Activated naive CD4-positive, alpha-beta T cell treated with anti-CD3 and anti-CD28 coated beads for 36 hours (primary cell): ENCODE data around the gene MKI67. TPM values are rescaled to one million over a fixed set of nuclear protein-coding genes. Genes with fewer than 3 reads are reported as not detected.
"Not testable (repeated sequence)": the region's sequence is repeated elsewhere in the genome, so short reads cannot be mapped to it uniquely, and the experiment has no call there.

Source experiments
- CTCF ChIA-PET: fragments of 350-600 bp; sonication (Branson Sonifier 250); formaldehyde crosslinking; loops from one replicate; lab custom pipeline; 2021; ENCODE audit warnings: antibody characterized with exemption; lab: Charles Lee
- DNase-seq: peaks from one replicate; pipeline ENCODE4 v3.0.0-alpha.2; 2020
- H3K27ac Mint-ChIP-seq: one replicate; pipeline ENCODE4 v1.8.0; 2021; ENCODE audit warnings: mild to moderate bottlenecking, mixed read lengths
- H3K27me3 Mint-ChIP-seq: one replicate; pipeline ENCODE4 v1.8.0; 2021; ENCODE audit warnings: low read depth, mixed read lengths
- H3K36me3 Mint-ChIP-seq: one replicate; pipeline ENCODE4 v1.8.0; 2021; ENCODE audit warnings: low read depth, mixed read lengths
- H3K4me1 Mint-ChIP-seq: one replicate; pipeline ENCODE4 v1.8.0; 2021; ENCODE audit warnings: low read depth, mixed read lengths
- H3K4me3 Mint-ChIP-seq: one replicate; pipeline ENCODE4 v1.8.0; 2021; ENCODE audit warnings: mild to moderate bottlenecking, moderate library complexity, mixed read lengths
- H3K9me3 Mint-ChIP-seq: one replicate; pipeline ENCODE4 v1.8.0; 2021; ENCODE audit warnings: mixed read lengths
- intact Hi-C: fragments of 100-400 bp; cut with micrococcal nuclease; formaldehyde crosslinking; loops from one replicate; pipeline ENCODE4 v1.15.1; 2023
- total RNA-seq, 2 experiments: library from RNA; stranded (reverse); gene quantifications; one replicate each; pipeline ENCODE4 v1.2.3, GENCODE V29; 2021

The MKI67 gene
- total RNA-seq, 2 experiments from 2014 or later, result 266 to 273 TPM

DNA sequence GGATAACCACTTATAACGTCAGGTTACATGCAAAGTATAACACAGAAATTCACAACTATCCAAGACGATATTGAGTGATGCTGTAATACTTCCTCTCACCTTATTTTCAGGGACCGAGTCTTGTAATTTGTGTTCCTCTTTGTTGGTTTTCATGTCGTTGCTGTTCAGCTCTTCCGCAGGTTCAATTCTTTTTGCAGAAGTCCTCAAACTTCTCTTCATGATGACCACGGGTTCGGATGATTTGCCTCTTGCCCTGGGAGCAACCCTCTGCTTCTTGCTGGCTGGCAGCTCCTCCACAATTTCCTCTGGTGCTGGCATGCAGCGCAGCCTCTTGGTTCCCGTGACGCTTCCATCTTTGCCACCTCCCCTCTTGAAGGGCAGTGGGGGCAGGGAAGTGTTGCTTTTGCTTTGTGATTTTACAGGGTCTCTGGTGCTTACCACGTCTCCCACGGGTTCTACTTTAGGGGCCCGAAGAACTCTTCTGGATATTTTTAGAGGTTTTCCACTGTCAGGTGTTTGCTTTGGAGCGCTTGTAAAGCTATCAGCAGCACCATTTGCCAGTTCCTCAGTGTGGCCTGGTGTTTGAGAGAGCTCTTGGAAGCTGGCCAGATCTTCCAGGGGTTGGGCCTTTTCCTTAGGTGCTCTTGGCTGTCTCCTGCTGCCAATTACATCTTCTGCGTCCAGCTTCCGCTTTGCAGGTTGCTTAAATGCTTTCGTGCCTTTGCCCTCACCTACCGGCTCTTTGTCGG lies 23.6 kb downstream of the MKI67 start:
- peaks cover 17% of the 10 kb centered on the region for H3K4me1 Mint-ChIP-seq
- H3K36me3 Mint-ChIP-seq, result peaks cover 52% of the 10 kb centered on the region
- intact Hi-C loops, result no loop called here
- H3K27ac Mint-ChIP-seq, result no peak overlapping the region
- H3K27me3 Mint-ChIP-seq, result no peaks in the 10 kb centered on the region
- H3K9me3 Mint-ChIP-seq, result peaks cover 6% of the 10 kb centered on the region
- H3K4me3 Mint-ChIP-seq, result no peak overlapping the region
- DNase-seq, result no peak
- CTCF ChIA-PET, result interaction anchor here (0.5 to 1.5 kb wide), 3 partner anchors 10 to 387 kb away, joined by 3 read pairs; no protein-coding TSS in a partner anchor

DNA sequence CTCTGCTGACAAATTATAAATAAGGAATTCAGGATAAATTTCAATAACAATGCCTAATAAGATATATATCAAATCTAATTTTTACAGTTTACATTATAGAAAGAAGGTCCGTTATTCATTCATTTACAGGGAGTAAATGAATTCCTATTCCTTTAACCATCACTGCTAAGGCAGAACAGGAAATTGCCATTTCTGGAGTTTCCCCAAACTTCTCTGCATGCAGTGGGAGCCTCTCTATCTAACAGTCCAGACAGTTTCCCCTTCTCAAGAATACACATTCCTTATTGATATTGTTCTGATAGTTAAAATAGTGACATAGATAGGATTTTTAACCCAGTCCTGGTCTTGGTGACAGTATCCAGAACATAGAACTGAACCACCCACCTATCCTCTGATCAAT lies 24.3 kb downstream of the MKI67 start:
- Mint-ChIP-seq H3K9me3 (peaks cover 6% of the 10 kb centered on the region), H3K36me3 (peaks cover 54% of the 10 kb centered on the region), H3K4me3 (no peak overlapping the region), H3K4me1 (peaks cover 17% of the 10 kb centered on the region), H3K27ac (no peak overlapping the region), H3K27me3 (no peaks in the 10 kb centered on the region)
- intact Hi-C loops, result no loop called here
- CTCF ChIA-PET, result no interaction called here
- no peak for DNase-seq

DNA sequence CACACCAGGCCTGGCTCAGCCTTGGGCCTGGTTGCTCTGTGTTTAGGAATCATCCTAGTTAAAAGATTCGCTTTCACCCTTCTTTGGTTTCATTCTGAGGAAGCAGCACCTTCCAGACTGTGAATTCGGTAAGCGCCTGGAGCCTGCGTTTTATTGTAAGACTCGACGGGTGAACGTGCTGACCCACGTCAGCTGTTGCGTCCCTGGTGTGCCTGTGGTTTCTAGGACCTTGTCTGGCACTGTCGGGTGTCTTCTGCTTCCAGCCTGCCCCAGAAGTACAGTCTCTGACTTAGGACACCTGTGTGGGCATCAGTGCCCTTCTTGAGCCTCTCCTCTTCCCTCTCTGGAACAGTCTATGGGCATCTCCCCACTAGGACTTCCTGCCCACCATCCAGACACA lies 26.3 kb downstream of the MKI67 start:
- H3K27me3 Mint-ChIP-seq, result no peaks in the 10 kb centered on the region
- H3K36me3 Mint-ChIP-seq, result peaks cover 54% of the 10 kb centered on the region
- peaks cover 28% of the 10 kb centered on the region for H3K4me1 Mint-ChIP-seq
- intact Hi-C loops, result no loop called here
- DNase-seq, result no peak
- H3K27ac Mint-ChIP-seq, result no peak overlapping the region
- H3K9me3 Mint-ChIP-seq, result peaks cover 3% of the 10 kb centered on the region
- H3K4me3 Mint-ChIP-seq, result no peak overlapping the region
- CTCF ChIA-PET, result interaction anchor here (1.0 to 1.5 kb wide), 2 partner anchors 22 to 65 kb away, joined by 4 read pairs; no protein-coding TSS in a partner anchor

DNA sequence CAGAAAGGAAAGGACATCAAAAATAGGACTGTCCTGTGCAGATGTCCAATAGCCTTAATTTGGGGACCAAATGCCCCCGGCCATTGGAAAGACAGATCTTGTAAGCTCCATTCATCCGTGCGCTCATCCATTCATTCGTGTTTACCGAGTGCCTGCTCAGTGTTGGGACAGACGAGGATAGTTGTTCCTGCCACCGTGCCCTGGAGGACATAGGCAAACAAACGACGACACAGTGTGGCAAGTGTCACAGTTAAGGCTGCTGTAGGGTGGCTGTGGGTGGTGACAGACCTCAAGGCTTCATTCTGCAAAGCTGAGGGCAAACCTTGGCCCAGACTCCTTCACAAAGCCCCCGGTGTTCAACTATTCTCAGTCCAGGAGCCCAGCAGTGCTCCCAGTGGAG lies 27.6 kb downstream of the MKI67 start:
- H3K4me3 Mint-ChIP-seq, result no peak overlapping the region
- H3K9me3 Mint-ChIP-seq, result no peaks in the 10 kb centered on the region
- H3K27me3 Mint-ChIP-seq, result no peaks in the 10 kb centered on the region
- H3K36me3 Mint-ChIP-seq, result peaks cover 48% of the 10 kb centered on the region
- H3K4me1 Mint-ChIP-seq, result peaks cover 19% of the 10 kb centered on the region
- no peak for DNase-seq
- H3K27ac Mint-ChIP-seq, result no peak overlapping the region
- CTCF ChIA-PET, result no interaction called here
- intact Hi-C loops, result no loop called here

DNA sequence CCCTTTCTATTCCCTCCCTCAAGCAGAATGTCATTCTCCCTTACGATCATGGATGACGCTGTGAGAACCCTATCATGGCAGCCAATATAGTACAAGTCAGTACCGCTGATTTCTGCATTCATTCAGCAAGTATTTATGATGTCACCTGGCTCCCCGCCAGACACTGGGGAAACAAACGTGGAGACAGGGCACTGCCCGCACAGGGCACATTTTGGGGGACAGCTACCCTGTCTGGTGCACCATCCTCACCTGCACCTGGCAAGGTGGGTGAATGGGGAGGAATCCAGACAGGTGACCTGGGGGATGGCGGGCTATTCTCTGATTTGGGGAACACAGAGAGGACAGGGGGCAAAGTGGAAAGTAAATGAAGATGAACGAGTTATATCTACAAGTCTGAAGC lies 28.4 kb downstream of the MKI67 start:
- intact Hi-C loops, result no loop called here

DNA sequence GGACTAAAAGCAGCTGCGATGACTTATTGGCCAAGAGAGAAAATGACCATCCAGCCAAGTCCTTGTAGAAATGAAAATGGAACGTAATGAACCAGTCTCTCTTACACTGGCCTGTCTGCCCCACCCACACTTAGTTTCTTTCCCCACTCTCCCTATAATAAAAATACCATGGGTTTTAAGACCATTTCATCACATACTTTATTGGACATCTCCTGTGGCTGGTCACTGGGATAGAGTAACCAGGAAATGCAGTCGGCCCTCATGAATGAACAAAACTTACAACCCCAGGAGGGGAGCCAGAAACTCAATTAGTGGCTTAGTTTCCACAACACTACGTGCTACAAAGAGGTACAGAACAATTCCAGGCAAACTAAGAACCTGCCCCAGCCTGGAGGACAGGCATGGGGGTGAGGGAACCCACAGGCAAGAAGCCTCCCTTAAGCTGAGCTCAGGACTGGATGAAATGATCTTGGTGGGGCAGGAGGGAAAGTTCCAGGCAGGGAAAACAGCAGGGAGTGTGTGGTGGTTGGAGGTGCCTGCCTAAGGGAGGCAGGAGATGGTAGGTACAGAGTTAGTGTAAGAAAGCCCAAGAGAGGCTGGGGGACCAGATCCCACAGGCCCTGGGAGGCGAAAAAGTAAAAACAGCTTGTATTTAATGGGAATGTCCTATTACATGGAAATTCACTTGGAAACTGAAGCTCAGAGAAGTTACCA lies 29.6 kb downstream of the MKI67 start:
- CTCF ChIA-PET, result no interaction called here
- H3K27ac Mint-ChIP-seq, result no peak overlapping the region
- intact Hi-C loops, result no loop called here
- no peak overlapping the region for H3K4me3 Mint-ChIP-seq
- H3K4me1 Mint-ChIP-seq, result peaks cover 12% of the 10 kb centered on the region
- no peaks in the 10 kb centered on the region for H3K27me3 Mint-ChIP-seq
- no peaks in the 10 kb centered on the region for H3K9me3 Mint-ChIP-seq
- peaks cover 36% of the 10 kb centered on the region for H3K36me3 Mint-ChIP-seq
- DNase-seq, result no peak

More for the DNA sequence above, 28.4 kb downstream of the MKI67 start:
- CTCF ChIA-PET, result no interaction called here
- H3K4me1 Mint-ChIP-seq, result peaks cover 12% of the 10 kb centered on the region
- DNase-seq, result no peak
- H3K4me3 Mint-ChIP-seq, result no peak overlapping the region
- H3K36me3 Mint-ChIP-seq, result peaks cover 40% of the 10 kb centered on the region
- H3K9me3 Mint-ChIP-seq, result no peaks in the 10 kb centered on the region
- no peaks in the 10 kb centered on the region for H3K27me3 Mint-ChIP-seq
- no peak overlapping the region for H3K27ac Mint-ChIP-seq

DNA sequence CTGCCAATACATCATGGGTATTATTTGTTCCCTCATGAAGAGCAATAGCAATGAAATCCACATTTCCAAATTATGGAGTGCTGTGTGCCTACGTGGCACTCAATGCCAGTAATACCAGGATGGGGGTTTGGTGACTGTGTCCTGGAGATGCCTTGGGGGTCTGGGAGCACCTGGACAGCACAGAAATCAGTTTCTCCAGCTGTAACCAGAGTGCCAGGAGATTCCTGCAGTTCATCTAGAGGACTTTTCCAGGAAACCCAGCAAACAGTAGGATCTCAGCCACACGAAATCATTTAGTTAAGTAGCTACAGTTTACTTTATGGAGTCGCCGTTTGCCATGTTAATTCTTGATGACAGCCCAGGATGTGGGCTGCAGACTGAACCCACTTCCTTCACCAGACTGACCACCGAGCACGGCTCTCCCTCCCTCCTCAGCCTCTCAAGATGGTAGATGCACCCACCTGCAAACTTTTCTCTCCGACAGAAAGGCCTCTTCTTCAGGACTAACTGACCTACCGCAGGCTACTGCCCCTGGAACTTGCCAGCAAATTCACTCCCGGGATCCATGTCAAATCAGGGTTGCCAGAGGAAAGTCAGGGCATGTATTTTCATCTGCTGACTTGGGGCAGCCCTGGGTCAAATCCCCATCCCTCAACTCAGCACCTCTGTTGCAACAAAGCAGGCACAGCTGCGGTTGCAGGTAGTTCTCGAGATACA lies 30.3 kb downstream of the MKI67 start:
- no peak overlapping the region for H3K4me3 Mint-ChIP-seq
- intact Hi-C loops, result no loop called here
- DNase-seq, result no peak
- peaks cover 12% of the 10 kb centered on the region for H3K4me1 Mint-ChIP-seq
- no peaks in the 10 kb centered on the region for H3K27me3 Mint-ChIP-seq
- CTCF ChIA-PET, result no interaction called here
- H3K9me3 Mint-ChIP-seq, result no peaks in the 10 kb centered on the region
- H3K27ac Mint-ChIP-seq, result no peak overlapping the region
- peaks cover 30% of the 10 kb centered on the region for H3K36me3 Mint-ChIP-seq

DNA sequence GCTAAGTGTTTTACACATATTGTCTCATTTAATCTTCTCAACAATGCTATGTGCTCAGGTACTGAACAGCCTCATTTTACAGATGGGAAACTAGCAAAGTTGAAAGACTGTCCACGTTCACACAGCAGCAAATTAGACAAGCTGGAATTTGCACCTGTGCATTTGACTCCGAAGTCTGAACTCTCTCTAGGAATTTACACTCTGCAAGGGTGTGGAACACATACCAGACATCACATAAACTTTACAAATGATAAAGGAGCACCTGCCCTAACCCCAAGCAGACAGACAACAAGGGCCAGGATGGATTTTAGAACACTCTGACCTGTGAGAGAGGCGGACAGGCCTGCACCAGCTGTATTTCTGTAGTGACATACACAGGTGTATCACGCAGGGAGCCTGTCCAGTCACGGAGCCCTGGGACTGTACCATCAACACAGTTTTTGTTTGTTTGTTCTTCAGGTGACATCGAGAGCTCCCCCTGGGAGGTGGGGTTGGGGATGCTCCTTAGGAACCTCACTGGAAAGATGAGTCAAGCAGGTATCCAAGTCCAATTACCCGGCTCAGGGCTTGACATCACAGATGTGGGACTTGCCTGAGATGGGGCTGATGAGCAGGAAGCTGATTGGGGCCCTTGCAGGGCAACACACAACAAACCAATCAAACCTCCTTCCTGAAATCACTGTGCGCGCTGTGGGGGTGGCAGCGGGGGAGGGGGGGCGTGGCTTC lies 31.0 kb downstream of the MKI67 start:
- intact Hi-C loops, result no loop called here
- Mint-ChIP-seq H3K27ac (no peak overlapping the region), H3K4me1 (peaks cover 12% of the 10 kb centered on the region), H3K9me3 (no peaks in the 10 kb centered on the region), H3K36me3 (peaks cover 26% of the 10 kb centered on the region), H3K4me3 (no peak overlapping the region), H3K27me3 (no peaks in the 10 kb centered on the region)
- DNase-seq, result peak; percentile 48
- CTCF ChIA-PET, result no interaction called here

DNA sequence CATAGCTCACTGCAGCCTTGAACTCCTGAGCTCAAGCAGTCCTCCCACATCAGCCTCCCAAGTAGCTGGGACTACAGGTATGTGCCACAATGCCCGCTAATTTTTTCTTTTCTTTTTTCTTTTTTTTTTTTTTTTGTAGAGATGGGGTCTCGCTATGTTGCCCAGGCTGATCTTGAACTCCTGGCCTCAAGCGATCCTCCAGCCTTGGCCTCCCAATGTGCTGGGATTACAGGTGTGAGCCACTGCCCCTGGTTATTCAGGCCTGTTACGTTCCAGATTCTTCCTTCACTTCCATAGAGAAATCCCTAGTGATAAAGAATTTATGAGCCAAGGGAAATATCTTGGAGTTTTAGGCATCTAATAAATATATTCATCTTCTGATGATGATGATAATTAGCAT lies 31.6 kb downstream of the MKI67 start:
- peaks cover 12% of the 10 kb centered on the region for H3K4me1 Mint-ChIP-seq
- peaks cover 20% of the 10 kb centered on the region for H3K36me3 Mint-ChIP-seq
- H3K4me3 Mint-ChIP-seq, intact Hi-C loops, CTCF ChIA-PET, H3K27ac Mint-ChIP-seq, H3K27me3 Mint-ChIP-seq, DNase-seq, H3K9me3 Mint-ChIP-seq: not testable (repeated sequence)

DNA sequence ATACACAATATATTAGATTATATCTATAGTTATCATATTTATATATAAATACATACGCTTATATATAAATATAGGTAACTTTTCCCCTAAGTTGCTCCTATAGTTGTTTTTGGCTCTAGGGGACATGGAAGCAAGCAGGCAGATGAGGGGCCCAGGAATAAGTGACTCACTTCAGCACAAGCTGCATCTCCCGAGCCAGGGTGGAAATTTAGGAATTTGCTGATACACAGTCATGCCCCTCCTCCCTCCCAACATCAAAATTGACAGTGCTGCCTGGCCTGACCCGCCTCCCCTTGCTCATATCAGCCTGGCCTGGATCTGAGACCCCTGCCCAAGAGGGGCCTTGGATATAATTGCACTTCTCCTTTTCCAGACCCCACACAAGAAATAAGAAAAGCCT lies 33.8 kb downstream of the MKI67 start:
- Mint-ChIP-seq H3K4me3 (no peak overlapping the region), H3K27me3 (no peaks in the 10 kb centered on the region), H3K9me3 (no peaks in the 10 kb centered on the region), H3K36me3 (peaks cover under 1% of the 10 kb centered on the region), H3K27ac (no peak overlapping the region), H3K4me1 (peaks cover 17% of the 10 kb centered on the region)
- intact Hi-C loops, result no loop called here
- CTCF ChIA-PET, result interaction anchor here (1.2 kb wide), 1 partner anchor 24 kb away, joined by 3 read pairs; no protein-coding TSS in a partner anchor
- no peak for DNase-seq

DNA sequence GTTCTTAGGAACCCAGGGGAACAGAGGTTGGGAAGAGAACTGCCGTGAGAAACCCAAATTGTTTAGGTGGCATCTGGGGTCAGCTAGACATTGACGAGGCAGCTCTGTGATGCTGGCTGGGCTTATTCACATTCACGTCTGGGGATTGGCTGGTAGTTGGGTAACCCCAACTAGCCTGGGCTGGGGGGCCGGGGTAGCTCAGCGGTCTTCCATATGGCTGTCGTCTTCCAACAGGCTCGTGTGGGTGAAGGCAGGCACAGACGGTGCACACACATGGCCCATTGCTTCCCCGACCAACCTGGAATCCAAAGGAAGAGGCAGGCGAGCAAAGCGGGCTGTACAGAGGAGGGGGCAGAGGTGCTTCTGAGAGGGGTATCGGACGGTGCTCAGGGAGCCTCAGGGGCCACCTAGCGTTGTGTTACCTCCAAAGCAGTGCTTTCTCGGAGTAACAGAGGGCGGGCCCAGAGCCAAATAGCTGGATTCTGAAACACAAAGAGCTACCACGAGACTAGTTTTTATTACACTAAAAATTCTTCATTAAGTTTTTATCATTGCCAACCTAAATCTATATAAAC lies 34.5 kb downstream of the MKI67 start:
- no peak for DNase-seq
- H3K4me3 Mint-ChIP-seq, result no peak overlapping the region
- intact Hi-C loops, result no loop called here
- no peaks in the 10 kb centered on the region for H3K9me3 Mint-ChIP-seq
- H3K4me1 Mint-ChIP-seq, result peaks cover 17% of the 10 kb centered on the region
- no peaks in the 10 kb centered on the region for H3K27me3 Mint-ChIP-seq
- CTCF ChIA-PET, result interaction anchor here (0.5 to 1.2 kb wide), 2 partner anchors 25 to 169 kb away, joined by 3 read pairs; no protein-coding TSS in a partner anchor
- H3K27ac Mint-ChIP-seq, result no peak overlapping the region
- H3K36me3 Mint-ChIP-seq, result no peaks in the 10 kb centered on the region
